Fibroblast of lung (primary cell): Measurements from ENCODE around the gene CYB5A.

Source experiments
- EZH2 ChIP-seq: IDR thresholded peaks from 2 replicates; pipeline ENCODE4 v1.5.1; 2012; ENCODE audit warnings: low read length, control low read depth, mild to moderate bottlenecking; ENCODE audit errors: missing control alignments
- TF ChIP-seq, protein P1 (sequence below), 2 donors: IDR thresholded peaks in 1 of 2; conservative IDR thresholded peaks in 1 of 2; 1 replicate in 1 of 2; 2 replicates in 1 of 2; pipeline ENCODE4 v1.5.1; 2011 to 2012; ENCODE audit warnings: low read length in 2 of 2, control low read depth in 1 of 2, inconsistent platforms in 1 of 2, low read depth in 1 of 2, mild to moderate bottlenecking in 1 of 2

DNA sequence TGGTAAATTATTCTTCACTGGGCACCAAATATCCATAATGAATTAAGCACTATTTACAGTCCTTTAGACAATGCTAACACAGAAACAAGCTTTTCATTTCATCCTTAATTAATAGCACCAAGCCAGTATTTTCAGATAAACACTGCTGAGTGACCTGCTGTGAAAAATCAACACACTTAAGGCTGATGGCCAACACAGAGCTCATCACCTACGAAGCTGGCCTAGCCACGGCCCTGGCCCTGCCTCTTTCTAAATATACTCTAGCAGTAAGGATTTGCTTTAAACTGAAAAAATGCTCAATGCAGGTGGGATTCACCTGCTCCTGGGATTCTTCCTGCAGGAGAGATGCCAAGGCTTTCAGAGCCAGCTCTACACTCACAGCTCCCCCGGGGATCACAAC is 18.4 kb downstream of the CYB5A start:
- TF ChIP-seq, protein P1, sequence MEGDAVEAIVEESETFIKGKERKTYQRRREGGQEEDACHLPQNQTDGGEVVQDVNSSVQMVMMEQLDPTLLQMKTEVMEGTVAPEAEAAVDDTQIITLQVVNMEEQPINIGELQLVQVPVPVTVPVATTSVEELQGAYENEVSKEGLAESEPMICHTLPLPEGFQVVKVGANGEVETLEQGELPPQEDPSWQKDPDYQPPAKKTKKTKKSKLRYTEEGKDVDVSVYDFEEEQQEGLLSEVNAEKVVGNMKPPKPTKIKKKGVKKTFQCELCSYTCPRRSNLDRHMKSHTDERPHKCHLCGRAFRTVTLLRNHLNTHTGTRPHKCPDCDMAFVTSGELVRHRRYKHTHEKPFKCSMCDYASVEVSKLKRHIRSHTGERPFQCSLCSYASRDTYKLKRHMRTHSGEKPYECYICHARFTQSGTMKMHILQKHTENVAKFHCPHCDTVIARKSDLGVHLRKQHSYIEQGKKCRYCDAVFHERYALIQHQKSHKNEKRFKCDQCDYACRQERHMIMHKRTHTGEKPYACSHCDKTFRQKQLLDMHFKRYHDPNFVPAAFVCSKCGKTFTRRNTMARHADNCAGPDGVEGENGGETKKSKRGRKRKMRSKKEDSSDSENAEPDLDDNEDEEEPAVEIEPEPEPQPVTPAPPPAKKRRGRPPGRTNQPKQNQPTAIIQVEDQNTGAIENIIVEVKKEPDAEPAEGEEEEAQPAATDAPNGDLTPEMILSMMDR (conservative IDR thresholded peaks at IDR 0.05 in 1 of 2, IDR thresholded peaks at IDR 0.05 in 1 of 2; ENCODE audit: low read depth in 1 of 2, low read length in 2 of 2) = no peak
- TF ChIP-seq EZH2 = no peak
